ENCODE measurements around the gene TRIO. TPM values are rescaled to one million over a fixed set of nuclear protein-coding genes. Genes with fewer than 3 reads are reported as not detected.

Gene TRIO
- total and polyA plus RNA-seq, 2 donors (not counting 3 experiments of a cell fraction or from before 2014, with no cell fraction given), result 82.9 to 248 TPM

GRCh38 chr5:14551211-14551610, 408.1 kb downstream of the TRIO start:
- no peaks in the 10 kb centered on the region for H3K9me3 ChIP-seq (replicated peaks; ENCODE audit: control insufficient read depth, insufficient read depth, low read length)
- H4K20me1 ChIP-seq (replicated peaks; ENCODE audit: control insufficient read depth, extremely low read depth, insufficient read depth, low read length), result no peaks in the 10 kb centered on the region
- intact Hi-C loops (cut with micrococcal nuclease), result no loop called here
- no peaks in the 10 kb centered on the region for H3K36me3 ChIP-seq (ENCODE audit: control insufficient read depth in 2 of 2, extremely low read depth in 1 of 2, insufficient read depth in 2 of 2, low read length in 2 of 2)
- H3K4me3 ChIP-seq (replicated peaks in 1 of 3; ENCODE audit: insufficient read depth in 1 of 3, low read depth in 1 of 3, low read length in 3 of 3), result no peak overlapping the region
- ChIA-PET POLR2A (no interaction called here), CTCF (no interaction called here)
- H3K27me3 ChIP-seq (ENCODE audit: control insufficient read depth in 2 of 2, insufficient read depth in 2 of 2, low read length in 2 of 2), result peaks cover 8 to 14% of the 10 kb centered on the region in 2 experiments
- no peak for FAIRE-seq
- TF ChIP-seq JUN (IDR thresholded peaks at IDR 0.05; ENCODE audit: borderline replicate concordance, insufficient read depth, insufficient read length, low read depth) (no peak), CTCF (IDR thresholded peaks at IDR 0.05; ENCODE audit: extremely low read depth in 1 of 2, insufficient read depth in 1 of 2, low read depth in 1 of 2, low read length in 2 of 2) (no peak), FOS (IDR thresholded peaks at IDR 0.05; ENCODE audit: borderline replicate concordance, insufficient read depth, low read length) (no peak), POLR2AphosphoS5 (IDR thresholded peaks at IDR 0.05; ENCODE audit: insufficient read depth, low read depth, low read length) (no peak), MAX (IDR thresholded peaks at IDR 0.05; ENCODE audit: insufficient read depth, insufficient read length) (no peak), EZH2 (IDR thresholded peaks at IDR 0.05; ENCODE audit: borderline replicate concordance, low read depth, low read length, severe bottlenecking) (no peak), POLR2A (IDR thresholded peaks at IDR 0.05; ENCODE audit: low read depth, low read length) (no peak), MYC (IDR thresholded peaks at IDR 0.05; ENCODE audit: low read depth, low read length) (no peak), GATA2 (IDR thresholded peaks at IDR 0.05; ENCODE audit: insufficient read depth, insufficient read length, low read depth, low read length) (no peak)
- dilution Hi-C loops (cut with MboI; ENCODE audit: extremely low pct_ligation_motif_present, low sequenced_read_pairs), result no loop called here
- H3K9me1 ChIP-seq (replicated peaks; ENCODE audit: control insufficient read depth, extremely low read depth, insufficient read depth, low read length), result no peaks in the 10 kb centered on the region
- H3K9ac ChIP-seq (replicated peaks; ENCODE audit: extremely low read depth, insufficient read depth, low read length), result no peak overlapping the region
- BruUV-seq (replicated peaks), result no TSS peak
- no peaks in the 10 kb centered on the region for H3K79me2 ChIP-seq (ENCODE audit: control insufficient read depth, insufficient read depth, low read length)
- H2AFZ ChIP-seq (ENCODE audit: low read depth, low read length), result no peak overlapping the region
- no peaks in the 10 kb centered on the region for H3K4me1 ChIP-seq (ENCODE audit: control insufficient read depth, extremely low read depth, insufficient read depth, low read length)
- H3K27ac ChIP-seq (ENCODE audit: insufficient read depth, low read depth, low read length), result no peak overlapping the region
- no peak overlapping the region for H3K4me2 ChIP-seq (ENCODE audit: insufficient read depth, low read length)
- DNase-seq (ENCODE audit: low read depth, low spot score), result no peak
